Memory B cell (primary cell): ENCODE data around the gene FYN.

Experiments
- ATAC-seq: fragments of 150-1000 bp; cut with Tn5 transposase; 2 replicates; pipeline ENCODE4 v1.10.0; 2021; ENCODE audit warnings: low read depth, mild to moderate bottlenecking, moderate library complexity
- DNase-seq, 2 donors: peaks; one replicate each; pipeline ENCODE4 v3.0.0; 2022; ENCODE audit warnings: low spot score in 2 of 2
- H3K27ac Mint-ChIP-seq: one replicate; pipeline ENCODE4 v1.8.0; 2022; ENCODE audit warnings: mild to moderate bottlenecking, moderate library complexity, mixed read lengths
- H3K27me3 Mint-ChIP-seq: one replicate; pipeline ENCODE4 v1.8.0; 2022; ENCODE audit warnings: mixed read lengths
- H3K36me3 Mint-ChIP-seq: one replicate; pipeline ENCODE4 v1.8.0; 2022; ENCODE audit warnings: mild to moderate bottlenecking, mixed read lengths
- H3K4me1 Mint-ChIP-seq: one replicate; pipeline ENCODE4 v1.8.0; 2022; ENCODE audit warnings: mixed read lengths
- H3K4me3 Mint-ChIP-seq: one replicate; pipeline ENCODE4 v1.8.0; 2022; ENCODE audit warnings: mild to moderate bottlenecking, moderate library complexity, mixed read lengths
- H3K9me3 Mint-ChIP-seq: one replicate; pipeline ENCODE4 v1.8.0; 2022; ENCODE audit warnings: mixed read lengths

Gene FYN

DNA sequence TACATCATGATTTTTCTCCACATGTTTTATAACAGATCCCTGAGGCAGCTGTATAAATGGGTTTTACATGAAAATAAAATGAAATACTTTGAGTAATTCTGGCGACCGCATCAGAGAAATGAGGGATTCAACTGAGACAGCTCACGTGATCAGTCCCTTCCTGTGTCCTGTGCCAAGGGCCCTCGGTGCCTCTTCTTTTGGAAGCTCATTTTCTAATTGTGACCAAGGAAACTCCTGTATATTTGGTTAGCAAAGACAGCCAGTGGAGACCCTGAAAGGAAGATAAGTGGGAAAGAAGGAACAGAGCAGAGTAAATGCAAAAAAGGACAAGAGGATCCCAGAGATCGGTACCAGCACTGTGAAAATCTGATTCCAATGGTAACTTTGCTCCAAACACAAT, 129.9 kb downstream of the FYN start:
- H3K4me1 Mint-ChIP-seq: peaks cover 33% of the 10 kb centered on the region
- H3K27me3 Mint-ChIP-seq: no peaks in the 10 kb centered on the region
- H3K9me3 Mint-ChIP-seq: no peaks in the 10 kb centered on the region
- no peak for ATAC-seq
- no peak for DNase-seq
- H3K27ac Mint-ChIP-seq: no peak overlapping the region
- no peak overlapping the region for H3K4me3 Mint-ChIP-seq
- H3K36me3 Mint-ChIP-seq: peaks cover 4% of the 10 kb centered on the region

DNA sequence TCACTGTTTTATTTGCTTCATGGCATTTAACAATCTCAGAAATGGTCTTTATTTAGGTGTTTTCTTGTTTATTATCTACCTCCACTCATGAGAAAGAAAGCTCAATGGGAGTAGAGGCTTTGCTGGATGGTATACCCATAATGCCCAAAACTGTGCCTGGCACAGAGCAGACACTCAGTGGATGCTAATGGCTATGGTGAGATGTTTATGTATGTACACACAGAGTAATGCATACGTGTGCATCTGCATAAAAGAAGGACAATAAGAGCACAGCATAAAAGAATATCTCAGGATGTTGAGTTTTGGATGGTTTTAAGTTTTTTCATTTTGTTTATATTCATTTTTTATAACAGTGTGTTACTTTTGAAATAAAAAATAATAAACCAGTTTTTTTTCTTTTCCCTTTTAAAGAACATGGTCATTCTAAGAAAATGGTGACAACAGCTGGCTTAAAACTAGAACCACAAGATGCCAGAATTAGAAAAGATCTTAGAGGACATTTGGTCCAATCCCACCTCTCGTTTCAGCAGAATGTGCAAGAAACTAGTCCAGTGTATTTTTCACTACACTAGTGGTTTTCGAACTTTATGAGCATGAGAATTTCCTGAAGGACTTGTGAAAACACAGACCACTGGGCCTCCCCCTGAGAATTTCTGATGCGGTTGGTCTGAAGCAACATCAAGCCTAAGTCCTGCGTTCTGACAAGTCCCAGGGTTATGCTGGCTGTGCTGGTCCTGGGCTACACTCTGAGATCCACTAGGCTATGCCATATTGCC, 131.9 kb downstream of the FYN start:
- Mint-ChIP-seq H3K4me1 (peaks cover 17% of the 10 kb centered on the region), H3K27ac (peak overlapping the region; percentile 28), H3K9me3 (no peaks in the 10 kb centered on the region), H3K27me3 (no peaks in the 10 kb centered on the region), H3K4me3 (no peak overlapping the region), H3K36me3 (peaks cover 4% of the 10 kb centered on the region)
- ATAC-seq: no peak
- DNase-seq: no peak

DNA sequence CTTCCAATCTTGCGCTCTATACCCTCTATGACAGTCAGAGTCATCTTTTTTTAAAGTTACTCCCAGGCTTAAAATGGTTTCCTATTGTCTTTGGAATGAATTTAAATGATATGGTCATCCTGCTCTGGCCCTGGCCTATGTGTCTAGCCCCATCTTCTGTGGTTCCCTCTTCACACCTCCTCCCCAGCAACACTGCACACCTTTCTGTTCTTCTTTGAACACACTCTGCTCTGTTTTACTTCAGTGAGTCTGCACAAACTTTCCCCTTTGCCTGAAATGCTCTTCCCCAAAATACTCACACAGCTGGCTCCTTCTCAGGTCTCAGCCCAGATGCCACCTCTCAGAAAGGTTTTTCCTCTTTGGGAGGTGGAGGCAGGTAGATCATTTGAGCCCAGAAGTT, 132.7 kb downstream of the FYN start:
- peak overlapping the region; percentile 28 for H3K27ac Mint-ChIP-seq
- no peak for DNase-seq
- peaks cover 22% of the 10 kb centered on the region for H3K4me1 Mint-ChIP-seq
- no peak overlapping the region for H3K4me3 Mint-ChIP-seq
- no peaks in the 10 kb centered on the region for H3K27me3 Mint-ChIP-seq
- no peaks in the 10 kb centered on the region for H3K9me3 Mint-ChIP-seq
- H3K36me3 Mint-ChIP-seq: peaks cover 4% of the 10 kb centered on the region
- no peak for ATAC-seq

DNA sequence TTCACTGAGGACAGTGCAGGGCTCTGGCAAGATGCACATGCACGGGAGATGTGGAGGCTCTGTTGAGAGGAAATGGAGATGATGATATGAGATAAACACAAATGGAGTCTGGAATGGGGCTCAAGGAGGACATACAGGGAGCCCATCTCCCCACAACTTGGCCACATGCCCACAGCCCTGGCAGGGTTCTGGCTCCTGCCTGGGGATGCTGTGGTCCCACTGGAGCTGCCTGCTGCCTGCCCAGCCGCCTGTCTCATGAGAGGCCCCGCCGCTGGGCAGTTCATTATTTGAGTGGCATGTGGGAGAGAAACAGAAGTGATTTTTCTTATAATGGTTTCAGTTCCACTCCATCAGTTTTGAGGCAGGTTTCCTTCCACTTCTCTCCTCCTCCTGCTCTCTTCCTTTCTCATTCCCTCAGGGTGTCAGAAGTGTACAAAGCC, 134.0 kb downstream of the FYN start:
- Mint-ChIP-seq H3K36me3 (peaks cover 4% of the 10 kb centered on the region), H3K4me1 (peaks cover 32% of the 10 kb centered on the region), H3K4me3 (no peak overlapping the region), H3K9me3 (no peaks in the 10 kb centered on the region), H3K27me3 (no peaks in the 10 kb centered on the region), H3K27ac (no peak overlapping the region)
- DNase-seq: no peak
- peak; percentile 47 for ATAC-seq

DNA sequence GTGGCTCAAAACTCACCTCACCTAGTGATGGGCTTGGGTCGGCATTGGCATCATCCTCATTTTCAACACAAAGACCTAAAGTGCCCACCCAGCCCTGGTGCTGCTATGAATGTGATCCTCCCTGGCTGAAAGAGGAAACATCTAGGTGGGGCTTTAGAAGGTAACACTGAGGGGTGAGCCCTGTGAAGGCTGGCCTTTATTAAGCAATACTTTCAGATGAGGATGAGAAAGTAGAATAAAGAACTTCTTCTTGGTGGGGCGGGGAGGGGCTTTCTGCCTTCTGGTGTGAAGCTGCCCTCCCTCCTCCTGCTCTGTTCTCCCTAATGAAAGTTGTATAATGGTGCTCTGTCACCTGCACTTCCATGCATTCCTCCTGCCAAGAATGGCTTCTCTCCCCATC, 134.6 kb downstream of the FYN start:
- Mint-ChIP-seq H3K27ac (no peak overlapping the region), H3K4me1 (peaks cover 35% of the 10 kb centered on the region), H3K27me3 (no peaks in the 10 kb centered on the region), H3K9me3 (no peaks in the 10 kb centered on the region), H3K36me3 (peaks cover 4% of the 10 kb centered on the region), H3K4me3 (no peak overlapping the region)
- DNase-seq (no peak), ATAC-seq (peak; percentile 48)

DNA sequence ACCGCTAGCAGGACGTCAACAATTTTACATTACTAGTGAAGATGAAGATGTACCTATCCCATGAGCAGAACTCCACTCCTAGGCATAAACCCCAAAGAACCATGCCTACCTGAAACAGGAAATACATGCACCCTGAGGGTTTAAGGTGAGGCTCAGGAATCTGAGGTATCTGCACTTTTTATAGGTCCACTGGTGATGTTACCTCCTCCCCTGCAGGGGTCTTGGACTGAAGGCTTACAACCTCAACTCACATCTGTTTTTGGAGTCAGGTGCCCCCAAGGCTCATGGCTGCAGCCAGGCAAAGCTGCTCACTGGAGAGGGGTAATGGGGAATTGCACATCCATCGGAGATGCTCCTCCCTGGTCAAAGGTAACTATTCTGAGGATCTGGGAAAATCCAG, 135.1 kb downstream of the FYN start:
- Mint-ChIP-seq H3K4me3 (no peak overlapping the region), H3K27me3 (no peaks in the 10 kb centered on the region), H3K4me1 (peaks cover 38% of the 10 kb centered on the region), H3K9me3 (no peaks in the 10 kb centered on the region), H3K36me3 (peaks cover 6% of the 10 kb centered on the region), H3K27ac (no peak overlapping the region)
- DNase-seq (no peak), ATAC-seq (no peak)

DNA sequence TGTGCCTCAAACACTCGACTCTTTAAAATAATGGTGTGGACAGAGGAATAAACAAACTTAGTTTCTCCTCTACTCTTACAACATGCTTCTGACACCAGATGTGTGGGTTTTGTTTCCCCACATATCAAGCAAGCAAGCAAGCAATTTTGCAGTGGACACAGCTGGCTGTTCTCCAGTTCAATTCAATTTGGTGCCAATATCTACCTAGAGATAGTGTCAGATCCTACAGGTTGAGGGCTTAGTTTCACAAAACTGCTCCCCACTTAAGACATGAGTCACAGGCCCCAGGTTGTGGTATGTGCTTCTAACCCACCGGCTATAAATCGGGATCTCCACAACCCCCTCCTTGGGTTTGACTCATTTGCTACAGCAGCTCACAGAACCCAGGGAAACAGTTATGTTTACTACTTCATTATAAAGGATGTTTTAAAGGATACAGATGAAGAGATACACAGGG, 136.2 kb downstream of the FYN start:
- H3K4me1 Mint-ChIP-seq: peaks cover 42% of the 10 kb centered on the region
- no peaks in the 10 kb centered on the region for H3K9me3 Mint-ChIP-seq
- no peaks in the 10 kb centered on the region for H3K27me3 Mint-ChIP-seq
- H3K36me3 Mint-ChIP-seq: peaks cover 6% of the 10 kb centered on the region
- H3K4me3 Mint-ChIP-seq: no peak overlapping the region
- no peak for DNase-seq
- ATAC-seq: no peak
- peak overlapping the region; percentile 31 for H3K27ac Mint-ChIP-seq

DNA sequence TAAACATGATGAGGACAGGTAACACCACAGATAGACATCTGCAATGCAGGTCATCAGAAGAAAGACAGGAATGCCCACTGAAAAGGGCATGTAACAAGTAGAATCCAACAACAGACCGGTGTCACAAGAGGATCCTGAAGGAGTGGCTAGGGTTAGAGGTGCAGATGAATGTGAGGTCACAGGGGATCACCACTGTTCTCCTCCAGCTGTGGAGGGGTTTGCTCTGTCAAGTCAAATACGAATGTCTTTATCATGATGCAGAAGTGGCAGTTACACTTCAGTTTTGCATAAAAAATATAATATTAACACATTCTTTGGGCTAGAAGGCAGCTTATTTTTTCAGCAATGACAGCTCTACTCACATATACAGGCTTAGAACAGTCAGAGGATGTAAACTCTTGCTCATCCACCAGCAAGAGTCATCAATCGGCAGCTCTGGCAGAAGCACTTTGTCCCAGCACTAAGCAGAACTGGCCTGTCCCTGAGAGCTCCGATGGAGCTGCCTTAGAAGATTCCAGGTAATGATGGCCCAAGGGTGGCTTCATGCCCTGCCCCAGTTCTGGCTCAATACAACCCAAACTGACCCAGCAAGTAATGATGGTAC, 137.1 kb downstream of the FYN start:
- Mint-ChIP-seq H3K4me3 (no peak overlapping the region), H3K9me3 (no peaks in the 10 kb centered on the region), H3K27me3 (no peaks in the 10 kb centered on the region), H3K4me1 (peaks cover 51% of the 10 kb centered on the region), H3K27ac (peak overlapping the region; percentile 84), H3K36me3 (peaks cover 6% of the 10 kb centered on the region)
- no peak for DNase-seq
- ATAC-seq: no peak

DNA sequence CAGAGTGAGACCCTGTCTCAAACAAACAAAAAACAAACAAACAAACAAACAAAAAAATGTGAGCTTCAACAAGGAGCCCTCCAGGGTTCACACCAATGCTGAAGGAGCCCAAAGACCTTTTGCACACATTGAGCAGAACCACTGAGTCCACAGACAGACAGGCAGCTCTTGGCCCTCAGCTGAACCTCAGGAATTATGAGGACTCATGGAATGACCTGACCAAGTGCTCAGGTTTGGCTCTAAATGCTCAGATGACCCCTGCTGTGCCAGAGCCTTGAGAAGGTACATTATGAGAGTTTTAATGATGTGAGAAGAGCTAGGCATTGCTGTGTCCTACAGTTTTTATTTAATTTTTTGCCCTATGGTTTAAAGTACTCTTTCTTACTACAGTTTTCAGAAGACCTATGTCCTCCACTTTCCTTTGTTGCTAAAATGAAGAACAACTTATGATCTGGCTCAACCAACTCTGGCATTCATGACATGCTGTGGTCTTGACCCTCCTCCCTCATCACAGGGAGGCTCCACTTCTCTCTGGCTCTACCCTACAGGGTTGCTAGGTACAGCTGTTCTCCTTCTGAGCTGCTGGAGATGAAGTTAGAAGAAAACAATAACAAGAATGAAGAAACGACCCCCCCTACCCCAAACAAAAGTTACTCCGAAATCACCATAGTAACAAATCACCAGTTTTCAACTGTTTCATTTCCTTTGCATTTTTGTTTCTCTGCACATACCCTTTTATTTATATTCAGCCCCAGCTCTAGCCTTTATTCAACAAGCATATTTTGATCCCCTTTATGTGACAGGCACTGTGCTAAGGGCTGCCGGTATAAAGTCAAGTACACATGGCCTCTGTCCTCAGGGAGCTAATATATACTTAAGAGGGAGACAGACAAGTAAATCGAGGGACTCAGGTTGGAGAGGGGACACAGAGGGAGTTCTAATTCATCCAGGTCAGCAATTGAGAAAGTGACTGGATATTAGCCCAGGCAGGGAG, 138.9 kb downstream of the FYN start:
- Mint-ChIP-seq H3K4me3 (no peak overlapping the region), H3K27ac (peak overlapping the region; percentile 84), H3K36me3 (peaks cover 3% of the 10 kb centered on the region), H3K27me3 (no peaks in the 10 kb centered on the region), H3K9me3 (no peaks in the 10 kb centered on the region), H3K4me1 (peaks cover 50% of the 10 kb centered on the region)
- ATAC-seq: peak; percentile 57
- no peak for DNase-seq

DNA sequence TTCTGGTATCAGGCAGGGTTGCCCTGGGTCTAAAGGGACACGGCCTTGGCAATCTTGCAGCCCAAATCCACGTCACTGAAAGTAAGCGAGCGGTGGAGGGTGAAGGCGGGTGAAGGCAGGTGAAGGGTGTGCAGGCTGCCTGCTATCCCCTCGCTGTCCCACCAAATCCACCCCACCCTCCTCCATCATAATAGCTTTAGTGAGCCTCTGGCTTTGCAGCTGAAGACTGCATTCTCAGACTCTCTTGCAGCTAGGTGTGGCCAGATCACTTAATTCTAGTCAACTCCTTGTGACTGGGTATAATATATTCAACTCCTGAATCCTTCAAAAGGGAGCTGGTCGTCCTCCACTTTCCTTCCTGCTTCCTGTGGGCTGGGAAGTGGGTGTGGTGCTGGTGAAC, 140.9 kb downstream of the FYN start:
- Mint-ChIP-seq H3K27me3 (no peaks in the 10 kb centered on the region), H3K27ac (no peak overlapping the region), H3K36me3 (peaks cover 3% of the 10 kb centered on the region), H3K9me3 (no peaks in the 10 kb centered on the region), H3K4me3 (no peak overlapping the region), H3K4me1 (peaks cover 44% of the 10 kb centered on the region)
- no peak for DNase-seq
- no peak for ATAC-seq

DNA sequence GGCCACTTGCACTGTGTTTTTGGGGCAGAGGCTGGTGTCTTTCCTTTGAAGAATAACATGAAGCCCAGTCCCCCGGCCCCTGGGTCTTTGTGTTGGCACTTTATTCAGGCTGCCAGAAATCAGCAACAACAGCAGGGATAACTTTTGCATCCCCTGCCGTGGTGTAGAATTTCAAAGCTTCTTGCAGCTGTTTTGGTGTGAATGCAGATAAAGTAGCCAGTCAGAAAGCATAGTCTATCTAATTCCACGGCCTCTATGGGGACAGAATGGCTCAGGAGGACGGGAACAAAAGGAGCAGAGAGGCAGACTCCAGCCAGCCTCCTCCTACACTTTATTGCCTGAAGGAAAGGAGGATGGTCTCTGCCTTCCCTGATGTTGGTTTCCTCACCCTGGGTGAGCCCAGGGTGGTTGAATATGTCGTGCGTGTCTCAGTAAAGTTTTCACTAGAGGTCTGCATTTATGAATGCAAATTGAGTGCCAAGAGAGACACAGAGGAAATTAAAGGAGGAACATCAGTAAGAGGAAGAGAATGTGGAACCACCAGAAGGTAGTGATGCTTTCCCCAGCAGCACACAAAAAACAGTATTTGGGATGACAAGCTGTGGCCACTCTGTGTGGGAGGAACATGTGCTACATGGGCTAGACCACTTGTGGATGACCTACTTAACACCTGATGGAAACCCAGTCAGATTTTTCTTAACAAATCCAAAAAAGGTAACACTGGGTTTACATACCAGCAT, 141.6 kb downstream of the FYN start:
- Mint-ChIP-seq H3K27ac (peak overlapping the region; percentile 51), H3K36me3 (peaks cover 3% of the 10 kb centered on the region), H3K9me3 (no peaks in the 10 kb centered on the region), H3K4me3 (peak overlapping the region; percentile 0), H3K27me3 (no peaks in the 10 kb centered on the region), H3K4me1 (peaks cover 44% of the 10 kb centered on the region)
- DNase-seq (no peak), ATAC-seq (peak; percentile 67)

DNA sequence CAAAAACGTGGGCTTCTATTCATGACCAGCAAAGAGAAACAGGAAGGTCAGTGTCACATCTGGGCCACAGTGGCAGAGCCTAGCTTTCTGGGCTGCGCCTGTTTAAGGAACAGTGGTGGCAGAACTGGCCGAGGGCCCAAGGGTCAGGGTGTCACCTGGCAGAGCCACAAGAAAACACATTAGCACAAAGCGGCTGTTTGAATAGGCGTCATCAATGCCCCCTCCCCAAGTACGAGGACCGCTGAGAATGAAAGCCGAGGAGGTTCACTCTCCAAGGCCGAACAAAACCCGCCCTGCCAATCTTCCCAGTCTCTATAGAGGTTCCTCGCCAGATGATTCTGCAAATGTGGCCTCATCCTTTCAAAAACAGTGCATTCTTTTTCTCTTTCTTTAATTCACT, 142.4 kb downstream of the FYN start:
- DNase-seq (no peak), ATAC-seq (no peak)
- H3K27ac Mint-ChIP-seq: peak overlapping the region; percentile 4
- H3K4me1 Mint-ChIP-seq: peaks cover 43% of the 10 kb centered on the region
- no peak overlapping the region for H3K4me3 Mint-ChIP-seq
- H3K36me3 Mint-ChIP-seq: peaks cover 3% of the 10 kb centered on the region
- no peaks in the 10 kb centered on the region for H3K27me3 Mint-ChIP-seq
- no peaks in the 10 kb centered on the region for H3K9me3 Mint-ChIP-seq

DNA sequence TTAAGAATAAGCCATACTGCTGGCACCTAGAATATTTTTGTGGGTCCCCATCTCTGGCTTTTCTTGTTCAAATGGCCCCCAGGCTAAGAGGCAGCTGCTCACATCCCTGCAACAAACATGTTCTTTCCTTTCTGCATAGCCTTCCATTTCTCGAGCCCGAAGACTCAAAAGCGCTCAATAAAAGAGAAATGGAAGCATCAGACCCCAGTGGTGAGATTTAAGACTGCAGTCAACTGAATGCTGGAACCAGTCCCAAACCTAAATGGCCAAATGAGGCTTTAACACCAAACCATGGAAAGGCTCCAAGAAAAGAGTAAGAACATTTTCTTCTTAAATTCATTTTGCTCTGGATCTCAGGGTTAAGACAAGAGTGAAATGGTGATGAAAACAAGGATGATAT, 145.4 kb downstream of the FYN start:
- Mint-ChIP-seq H3K36me3 (no peaks in the 10 kb centered on the region), H3K27ac (no peak overlapping the region), H3K27me3 (no peaks in the 10 kb centered on the region), H3K4me3 (no peak overlapping the region), H3K9me3 (no peaks in the 10 kb centered on the region), H3K4me1 (peaks cover 31% of the 10 kb centered on the region)
- no peak for ATAC-seq
- no peak for DNase-seq
